ENCODE results near the gene ALPP. TPM values are rescaled to one million over a fixed set of nuclear protein-coding genes. Genes with fewer than 3 reads are reported as not detected.
"Not testable (repeated sequence)": the region's sequence is repeated elsewhere in the genome, so short reads cannot be mapped to it uniquely, and the experiment has no call there.

The ALPP gene
- total RNA-seq, 1 donor from 2014 or later = 6.0 TPM

DNA sequence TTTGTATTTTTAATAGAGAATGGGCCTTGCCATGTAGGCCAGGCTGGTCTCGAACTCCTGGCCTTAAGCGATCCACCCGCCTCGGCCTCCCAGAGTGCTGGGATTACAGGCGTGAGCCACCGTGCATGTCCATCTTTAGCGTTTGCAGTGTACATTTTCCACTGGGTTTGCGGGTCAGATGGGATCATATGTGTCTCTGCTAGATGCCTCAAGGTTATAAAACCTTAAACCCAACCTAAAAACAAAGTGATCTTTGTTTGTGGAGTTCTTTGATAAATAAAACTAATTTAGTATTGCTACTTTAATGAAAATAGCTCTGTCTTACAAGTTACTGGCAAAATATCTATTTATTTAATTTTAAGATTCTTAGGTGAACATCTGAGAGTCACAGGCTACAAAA, 15.0 kb downstream of the ALPP start:
- H3K9me3 ChIP-seq = no peaks in the 10 kb centered on the region
- H3K27ac ChIP-seq = no peak overlapping the region
- H3K4me1 ChIP-seq = peaks cover under 1% of the 10 kb centered on the region
- H3K36me3 ChIP-seq = no peaks in the 10 kb centered on the region
- intact Hi-C loops (cut with DNase I) = no loop called here
- H3K27me3 ChIP-seq (ENCODE audit: low read depth) = peaks cover 25% of the 10 kb centered on the region
- no peak overlapping the region for H3K4me3 ChIP-seq
- TF ChIP-seq, protein P1, sequence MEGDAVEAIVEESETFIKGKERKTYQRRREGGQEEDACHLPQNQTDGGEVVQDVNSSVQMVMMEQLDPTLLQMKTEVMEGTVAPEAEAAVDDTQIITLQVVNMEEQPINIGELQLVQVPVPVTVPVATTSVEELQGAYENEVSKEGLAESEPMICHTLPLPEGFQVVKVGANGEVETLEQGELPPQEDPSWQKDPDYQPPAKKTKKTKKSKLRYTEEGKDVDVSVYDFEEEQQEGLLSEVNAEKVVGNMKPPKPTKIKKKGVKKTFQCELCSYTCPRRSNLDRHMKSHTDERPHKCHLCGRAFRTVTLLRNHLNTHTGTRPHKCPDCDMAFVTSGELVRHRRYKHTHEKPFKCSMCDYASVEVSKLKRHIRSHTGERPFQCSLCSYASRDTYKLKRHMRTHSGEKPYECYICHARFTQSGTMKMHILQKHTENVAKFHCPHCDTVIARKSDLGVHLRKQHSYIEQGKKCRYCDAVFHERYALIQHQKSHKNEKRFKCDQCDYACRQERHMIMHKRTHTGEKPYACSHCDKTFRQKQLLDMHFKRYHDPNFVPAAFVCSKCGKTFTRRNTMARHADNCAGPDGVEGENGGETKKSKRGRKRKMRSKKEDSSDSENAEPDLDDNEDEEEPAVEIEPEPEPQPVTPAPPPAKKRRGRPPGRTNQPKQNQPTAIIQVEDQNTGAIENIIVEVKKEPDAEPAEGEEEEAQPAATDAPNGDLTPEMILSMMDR (IDR thresholded peaks at IDR 0.05) = no peak
- no peak for DNase-seq
- no peak for ATAC-seq

DNA sequence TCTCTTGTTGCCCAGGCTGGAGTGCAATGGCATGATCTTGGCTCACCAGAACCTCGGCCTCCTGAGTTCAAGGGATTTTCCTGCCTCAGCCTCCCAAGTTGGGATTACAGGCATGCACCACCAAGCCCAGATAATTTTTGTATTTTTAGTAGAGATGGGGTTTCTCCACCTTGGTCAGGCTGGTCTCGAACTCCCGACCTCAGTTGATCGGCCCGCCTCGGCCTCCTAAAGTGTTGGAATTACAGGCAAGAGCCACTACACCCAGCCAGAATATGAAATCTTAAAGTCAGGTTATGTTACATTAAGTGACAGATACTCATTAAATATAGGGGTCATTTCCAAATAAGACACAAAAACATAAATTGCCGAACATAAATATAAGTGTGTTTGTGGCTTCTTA, 15.9 kb downstream of the ALPP start:
- H3K27me3 ChIP-seq (ENCODE audit: low read depth) = peaks cover 17% of the 10 kb centered on the region
- H3K4me1 ChIP-seq; H3K4me3 ChIP-seq; H3K36me3 ChIP-seq; H3K9me3 ChIP-seq; H3K27ac ChIP-seq; DNase-seq; ATAC-seq; intact Hi-C loops (cut with DNase I): not testable (repeated sequence)

DNA sequence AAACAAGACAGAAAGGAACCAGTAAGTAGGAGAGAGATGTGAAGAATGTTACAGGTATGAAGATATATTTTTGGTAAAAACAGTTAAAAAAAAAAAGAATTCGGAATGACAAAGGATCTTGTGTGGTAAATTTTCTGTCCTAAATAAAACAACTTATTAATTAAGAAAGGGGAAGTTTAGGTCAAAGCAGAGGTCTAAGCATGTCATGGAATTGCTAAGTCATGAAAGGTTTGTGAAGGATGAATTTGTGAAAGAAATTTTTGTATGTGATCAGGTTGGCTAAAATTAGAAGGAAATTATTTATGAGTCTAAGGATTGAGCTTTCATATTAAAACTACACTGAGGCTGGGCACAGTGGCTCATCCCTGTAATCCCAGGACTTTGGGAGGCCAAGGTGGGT, 17.0 kb downstream of the ALPP start:
- no peak for ATAC-seq
- H3K27me3 ChIP-seq (ENCODE audit: low read depth) = peaks cover 7% of the 10 kb centered on the region
- TF ChIP-seq, protein P1 (IDR thresholded peaks at IDR 0.05) = no peak
- no peak overlapping the region for H3K4me3 ChIP-seq
- H3K9me3 ChIP-seq = no peaks in the 10 kb centered on the region
- intact Hi-C loops (cut with DNase I) = no loop called here
- no peaks in the 10 kb centered on the region for H3K36me3 ChIP-seq
- no peak overlapping the region for H3K27ac ChIP-seq
- DNase-seq = no peak
- no peaks in the 10 kb centered on the region for H3K4me1 ChIP-seq

DNA sequence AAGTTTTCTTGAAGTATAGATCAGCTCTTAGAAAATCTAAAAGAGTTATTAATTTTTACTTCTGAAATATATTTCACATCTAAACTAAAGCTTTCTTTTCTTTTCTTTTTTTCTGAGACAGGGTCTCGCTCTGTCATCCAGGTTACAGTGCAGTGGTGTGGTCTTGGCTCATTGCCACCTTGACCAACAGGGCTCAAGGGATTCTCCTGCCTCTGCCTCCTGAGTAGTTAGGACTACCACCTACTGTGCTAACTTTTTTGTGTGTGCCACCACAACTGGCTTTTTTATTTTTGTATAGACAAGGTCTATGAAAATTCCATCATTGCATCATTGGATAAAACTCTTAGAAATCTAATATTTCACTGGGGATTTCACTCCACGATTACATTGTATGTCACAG, 18.1 kb downstream of the ALPP start:
- Histone ChIP-seq H3K4me3 (no peak overlapping the region), H3K27ac (no peak overlapping the region), H3K36me3 (no peaks in the 10 kb centered on the region), H3K27me3 (ENCODE audit: low read depth) (no peaks in the 10 kb centered on the region), H3K9me3 (no peaks in the 10 kb centered on the region), H3K4me1 (no peaks in the 10 kb centered on the region)
- DNase-seq (no peak), ATAC-seq (no peak)
- intact Hi-C loops (cut with DNase I) = no loop called here
- TF ChIP-seq, protein P1 (IDR thresholded peaks at IDR 0.05) = no peak

DNA sequence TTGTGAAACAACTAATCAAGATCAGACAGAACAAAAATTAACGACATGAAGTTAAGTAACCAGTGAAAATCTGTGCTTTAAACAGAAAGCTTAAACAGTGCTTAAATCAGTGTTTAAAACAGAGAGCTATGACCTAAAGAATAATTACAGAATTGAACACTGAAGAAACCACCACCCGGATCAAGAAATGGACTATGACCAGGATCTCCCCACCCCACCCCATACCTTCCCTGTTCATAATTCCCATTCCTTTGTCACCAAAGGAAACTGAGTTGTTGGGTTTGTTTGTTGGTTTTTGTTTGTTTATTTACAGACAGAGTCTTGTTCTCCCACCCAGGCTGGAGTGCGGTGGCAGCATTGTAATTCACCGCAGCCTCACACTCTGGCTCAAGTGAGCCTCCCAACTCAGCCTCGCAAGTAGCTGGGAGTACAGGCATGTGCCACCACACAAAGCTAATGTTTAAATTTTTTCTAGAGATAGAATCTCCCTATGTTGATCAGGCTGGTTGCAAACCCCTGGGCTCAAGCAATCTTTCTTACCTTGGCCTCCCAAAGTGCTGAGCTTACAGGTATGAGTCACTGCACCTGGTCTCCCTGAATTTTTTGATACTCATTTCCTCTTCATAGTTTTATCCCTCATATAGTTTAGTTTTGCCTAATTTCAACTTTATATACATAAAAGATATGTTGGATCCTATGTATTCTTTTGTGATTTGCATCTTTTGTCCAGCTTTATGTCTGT, 19.9 kb downstream of the ALPP start:
- H3K4me3 ChIP-seq = no peak overlapping the region
- H3K36me3 ChIP-seq = no peaks in the 10 kb centered on the region
- no peak overlapping the region for H3K27ac ChIP-seq
- DNase-seq = no peak
- TF ChIP-seq, protein P1 (IDR thresholded peaks at IDR 0.05) = no peak
- H3K27me3 ChIP-seq (ENCODE audit: low read depth) = no peaks in the 10 kb centered on the region
- no peaks in the 10 kb centered on the region for H3K9me3 ChIP-seq
- intact Hi-C loops (cut with DNase I) = no loop called here
- no peaks in the 10 kb centered on the region for H3K4me1 ChIP-seq
- no peak for ATAC-seq

DNA sequence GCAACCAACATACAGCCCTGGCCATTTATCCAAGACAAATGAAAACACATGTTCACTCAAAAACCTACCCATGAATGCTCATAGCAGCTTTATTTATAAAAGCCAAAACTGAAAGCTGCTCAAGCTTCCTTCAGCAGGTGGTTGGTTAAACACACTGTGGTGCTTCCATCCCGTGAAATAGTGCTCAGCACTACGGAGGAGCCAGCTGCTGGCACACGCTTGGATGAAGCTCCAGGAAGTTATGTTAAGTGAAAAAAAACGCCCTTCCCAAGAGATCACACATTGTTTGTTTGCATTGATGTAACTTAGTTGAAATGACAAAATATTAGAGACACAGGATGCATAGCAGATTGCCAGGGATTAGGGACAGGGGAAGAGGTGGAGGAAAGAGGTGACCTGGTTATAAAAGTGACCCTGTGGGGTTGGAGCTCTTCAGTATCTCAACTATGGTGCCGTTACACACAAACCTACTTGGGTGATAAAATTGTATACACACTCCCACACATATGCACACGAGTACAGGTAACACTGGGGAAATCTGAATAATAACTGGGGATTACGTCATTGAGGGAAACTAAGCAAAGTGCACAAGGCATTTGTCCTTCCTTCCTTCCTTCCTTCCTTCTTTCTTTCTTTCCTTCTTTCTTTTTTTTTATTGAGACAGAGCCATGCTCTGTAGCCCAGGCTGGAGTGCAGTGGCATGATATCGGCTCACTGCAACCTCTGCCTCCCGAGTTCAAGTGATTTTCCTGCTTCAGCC, 21.9 kb downstream of the ALPP start:
- TF ChIP-seq, protein P1 (IDR thresholded peaks at IDR 0.05) = no peak
- ATAC-seq = no peak
- H3K27ac ChIP-seq = no peak overlapping the region

More for the DNA sequence above, 21.9 kb downstream of the ALPP start:
- Histone ChIP-seq H3K4me1 (no peaks in the 10 kb centered on the region), H3K36me3 (no peaks in the 10 kb centered on the region), H3K9me3 (no peaks in the 10 kb centered on the region), H3K27me3 (ENCODE audit: low read depth) (no peaks in the 10 kb centered on the region), H3K4me3 (no peak overlapping the region)
- DNase-seq = no peak
- intact Hi-C loops (cut with DNase I) = no loop called here
